Stimulated activated naive B cell treated with anti-CD40 and anti-IgM and Interleukin-4, amounts not matched to agents 10 μg/mL and 1 μg/mL and 100 μg/mL, for 72 hours (primary cell): ENCODE results near the gene CSF2RB.

Experiments
- ATAC-seq, 2 donors: fragments of 150-1000 bp; cut with Tn5 transposase; replicated peaks; 2 replicates each; pipeline ENCODE4 v1.10.0; 2021; ENCODE audit warnings: moderate library complexity in 1 of 2
- DNase-seq: peaks from one replicate; pipeline ENCODE4 v3.0.0; 2021
- H3K27ac Mint-ChIP-seq: one replicate; pipeline ENCODE4 v1.8.0; 2022; ENCODE audit warnings: mild to moderate bottlenecking, mixed read lengths
- H3K27me3 Mint-ChIP-seq, 2 donors: one replicate each; pipeline ENCODE4 v1.8.0; 2022; ENCODE audit warnings: mixed read lengths in 2 of 2
- H3K36me3 Mint-ChIP-seq, 2 donors: one replicate each; pipeline ENCODE4 v1.8.0; 2022; ENCODE audit warnings: mixed read lengths in 2 of 2, mild to moderate bottlenecking in 1 of 2
- H3K4me1 Mint-ChIP-seq, 2 donors: one replicate each; pipeline ENCODE4 v1.8.0; 2022; ENCODE audit warnings: mixed read lengths in 2 of 2, mild to moderate bottlenecking in 1 of 2
- H3K4me3 Mint-ChIP-seq, 2 donors: one replicate each; pipeline ENCODE4 v1.8.0; 2022; ENCODE audit warnings: mild to moderate bottlenecking in 2 of 2, mixed read lengths in 2 of 2, moderate library complexity in 1 of 2
- H3K9me3 Mint-ChIP-seq, 2 donors: one replicate each; pipeline ENCODE4 v1.8.0; 2022; ENCODE audit warnings: mixed read lengths in 2 of 2, mild to moderate bottlenecking in 1 of 2

Gene CSF2RB

DNA sequence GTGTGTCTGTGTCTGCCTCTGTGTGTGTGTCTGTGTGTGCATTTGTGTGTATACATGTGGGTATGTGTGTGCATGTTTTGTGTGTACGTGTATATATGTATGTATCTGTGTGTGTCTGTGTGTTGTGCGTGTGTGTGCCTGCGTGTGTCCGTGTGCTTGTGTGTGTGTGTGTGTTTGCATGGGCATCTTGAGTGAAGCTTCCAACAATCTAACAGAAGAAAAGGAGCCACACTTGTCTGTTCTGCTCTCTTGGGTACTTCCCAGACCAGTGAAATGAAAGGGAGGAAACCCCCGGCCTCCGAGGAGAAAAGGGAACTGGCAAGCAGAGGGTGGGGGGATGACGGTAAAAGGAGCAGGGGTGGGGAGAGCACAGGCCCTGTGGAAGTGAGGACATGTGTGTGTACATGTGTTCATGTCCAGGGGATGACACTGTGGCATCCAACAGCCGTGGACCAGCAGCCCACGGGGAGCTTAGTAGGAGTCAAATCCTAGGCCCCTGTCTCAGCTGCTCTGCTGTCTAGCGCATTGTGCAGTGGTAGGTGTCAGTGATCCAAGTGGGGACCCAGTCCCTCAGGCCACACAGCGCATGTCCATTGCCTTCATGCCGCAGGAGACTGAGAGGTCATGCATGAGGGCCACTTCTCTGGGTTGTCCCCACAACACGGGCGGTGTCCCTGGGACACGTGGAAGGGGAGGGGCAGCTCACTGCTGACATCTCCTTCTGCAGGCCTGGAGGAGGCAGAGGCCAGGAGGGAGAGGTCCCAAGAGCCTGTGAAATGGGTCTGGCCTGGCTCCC lies 8.1 kb downstream of the CSF2RB start:
- ATAC-seq (peak; percentile 98 to 99), DNase-seq (peak; percentile 75)
- no peaks in the 10 kb centered on the region for H3K9me3 Mint-ChIP-seq
- peak overlapping the region; percentile 78 for H3K27ac Mint-ChIP-seq
- peaks cover 46 to 74% of the 10 kb centered on the region in 2 donors for H3K4me1 Mint-ChIP-seq
- peak overlapping the region; percentile 54 to 71 for H3K4me3 Mint-ChIP-seq
- peaks cover 70 to 90% of the 10 kb centered on the region in 2 donors for H3K36me3 Mint-ChIP-seq
- no peaks in the 10 kb centered on the region for H3K27me3 Mint-ChIP-seq

DNA sequence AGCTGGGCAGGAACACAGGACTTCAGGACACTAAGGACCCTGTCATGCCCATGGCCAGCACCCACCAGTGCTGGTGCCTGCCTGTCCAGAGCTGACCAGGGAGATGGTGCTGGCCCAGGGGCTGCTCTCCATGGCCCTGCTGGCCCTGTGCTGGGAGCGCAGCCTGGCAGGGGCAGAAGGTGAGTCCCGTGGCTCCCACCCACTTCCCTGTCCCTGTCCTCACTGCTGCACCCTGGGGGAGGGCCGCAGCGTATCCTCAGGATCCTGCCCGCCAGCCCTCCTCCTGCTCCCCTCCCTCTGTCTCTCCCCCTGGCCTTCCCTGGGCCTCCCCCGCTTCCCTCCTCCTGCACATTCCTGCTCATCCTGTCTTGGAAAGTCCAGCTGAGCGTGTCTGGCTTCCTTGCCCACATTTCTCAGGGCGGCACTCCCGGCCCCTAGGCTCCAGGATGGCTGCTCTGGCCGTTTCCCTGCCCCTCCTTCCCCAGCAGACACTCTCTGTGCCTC lies 8.7 kb downstream of the CSF2RB start:
- Mint-ChIP-seq H3K27me3 (no peaks in the 10 kb centered on the region), H3K4me1 (peaks cover 46 to 70% of the 10 kb centered on the region in 2 donors), H3K27ac (peak overlapping the region; percentile 78), H3K9me3 (no peaks in the 10 kb centered on the region), H3K4me3 (peak overlapping the region in 1 of 2 donors; percentile 2), H3K36me3 (peaks cover 73 to 90% of the 10 kb centered on the region in 2 donors)
- no peak for DNase-seq
- ATAC-seq: no peak

DNA sequence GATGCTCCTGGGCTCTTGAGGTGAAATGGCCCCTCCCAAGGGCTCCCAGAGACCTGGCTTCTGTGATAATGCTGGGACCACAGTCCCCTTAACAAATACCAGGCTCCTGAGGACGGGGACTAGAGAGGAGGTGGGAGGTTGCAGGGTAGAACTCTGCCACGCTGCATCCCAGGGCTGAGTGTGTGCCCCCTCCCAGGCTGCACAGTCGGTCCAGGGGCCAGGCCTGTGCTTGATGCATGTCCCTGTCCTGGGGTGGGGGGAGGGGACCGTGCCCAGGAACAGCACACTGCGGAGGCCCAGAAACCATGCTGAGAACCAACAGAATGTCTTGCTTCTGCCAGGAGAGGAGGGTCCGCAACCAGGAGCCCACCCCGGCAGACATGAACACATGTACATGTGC lies 9.3 kb downstream of the CSF2RB start:
- peaks cover 75 to 91% of the 10 kb centered on the region in 2 donors for H3K36me3 Mint-ChIP-seq
- ATAC-seq (no peak), DNase-seq (no peak)
- H3K4me3 Mint-ChIP-seq: peak overlapping the region in 1 of 2 donors; percentile 2
- no peak overlapping the region for H3K27ac Mint-ChIP-seq
- H3K27me3 Mint-ChIP-seq: no peaks in the 10 kb centered on the region
- H3K9me3 Mint-ChIP-seq: no peaks in the 10 kb centered on the region
- H3K4me1 Mint-ChIP-seq: peaks cover 43 to 70% of the 10 kb centered on the region in 2 donors

DNA sequence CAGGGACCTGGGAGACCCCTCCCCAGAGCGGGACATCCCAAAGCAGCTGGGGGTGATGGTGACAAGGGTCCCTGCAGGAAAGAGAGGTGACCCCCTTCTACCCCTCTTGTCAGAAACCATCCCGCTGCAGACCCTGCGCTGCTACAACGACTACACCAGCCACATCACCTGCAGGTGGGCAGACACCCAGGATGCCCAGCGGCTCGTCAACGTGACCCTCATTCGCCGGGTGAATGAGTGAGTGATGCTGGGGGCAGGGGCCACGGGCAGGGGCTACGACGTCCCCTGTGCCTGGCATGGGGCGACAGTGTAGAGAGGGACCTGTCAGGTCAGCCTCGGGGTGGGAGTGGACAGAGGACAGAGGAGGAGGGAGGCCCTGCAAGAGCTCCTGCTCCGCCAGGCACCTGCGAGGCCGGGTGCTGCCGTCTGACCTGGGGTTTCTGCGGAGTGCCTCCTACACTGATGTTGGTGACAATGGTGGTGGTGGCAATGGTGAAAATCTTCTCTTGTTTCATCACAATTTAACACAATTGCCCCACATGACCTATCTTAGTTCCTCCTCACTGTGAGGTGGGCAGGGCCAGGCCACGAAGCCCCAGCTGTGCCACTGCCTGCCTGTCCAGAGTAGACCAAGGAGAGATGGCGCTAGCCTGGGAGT lies 9.8 kb downstream of the CSF2RB start:
- H3K36me3 Mint-ChIP-seq: peaks cover 78 to 91% of the 10 kb centered on the region in 2 donors
- DNase-seq: no peak
- H3K27me3 Mint-ChIP-seq: no peaks in the 10 kb centered on the region
- H3K4me1 Mint-ChIP-seq: peaks cover 42 to 71% of the 10 kb centered on the region in 2 donors
- peak overlapping the region; percentile 4 for H3K27ac Mint-ChIP-seq
- H3K4me3 Mint-ChIP-seq: no peak overlapping the region
- no peak for ATAC-seq
- no peaks in the 10 kb centered on the region for H3K9me3 Mint-ChIP-seq

DNA sequence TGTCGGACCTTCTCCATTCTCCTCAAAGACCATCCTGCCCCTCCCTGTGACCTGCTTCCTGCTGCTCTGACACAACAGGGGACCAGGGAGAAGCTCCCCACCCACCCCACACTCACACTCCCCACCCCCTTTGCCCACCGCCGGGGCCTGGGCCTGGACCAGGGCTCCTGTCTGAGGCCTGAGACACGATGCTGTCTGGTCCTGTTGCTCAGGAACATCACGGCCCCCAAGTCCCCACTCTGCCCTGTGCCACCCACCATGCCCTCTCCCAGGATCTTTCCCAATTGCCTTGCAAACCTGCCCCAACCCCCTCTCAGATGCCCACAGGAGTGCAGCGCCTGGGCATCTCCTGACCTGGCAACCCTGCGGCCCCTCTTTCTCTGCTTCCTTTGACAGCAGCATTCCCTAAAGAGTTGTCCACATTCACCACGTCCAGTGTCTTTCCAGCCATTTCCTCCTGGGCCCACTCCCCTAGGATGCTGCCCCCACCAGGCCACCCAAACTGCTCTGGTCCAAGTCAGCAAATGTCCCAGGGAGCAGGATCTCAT lies 10.8 kb downstream of the CSF2RB start:
- H3K4me1 Mint-ChIP-seq: peaks cover 40 to 70% of the 10 kb centered on the region in 2 donors
- peak overlapping the region; percentile 81 for H3K27ac Mint-ChIP-seq
- H3K27me3 Mint-ChIP-seq: no peaks in the 10 kb centered on the region
- no peaks in the 10 kb centered on the region for H3K9me3 Mint-ChIP-seq
- peaks cover 85 to 86% of the 10 kb centered on the region in 2 donors for H3K36me3 Mint-ChIP-seq
- DNase-seq (no peak), ATAC-seq (no peak)
- H3K4me3 Mint-ChIP-seq: no peak overlapping the region

DNA sequence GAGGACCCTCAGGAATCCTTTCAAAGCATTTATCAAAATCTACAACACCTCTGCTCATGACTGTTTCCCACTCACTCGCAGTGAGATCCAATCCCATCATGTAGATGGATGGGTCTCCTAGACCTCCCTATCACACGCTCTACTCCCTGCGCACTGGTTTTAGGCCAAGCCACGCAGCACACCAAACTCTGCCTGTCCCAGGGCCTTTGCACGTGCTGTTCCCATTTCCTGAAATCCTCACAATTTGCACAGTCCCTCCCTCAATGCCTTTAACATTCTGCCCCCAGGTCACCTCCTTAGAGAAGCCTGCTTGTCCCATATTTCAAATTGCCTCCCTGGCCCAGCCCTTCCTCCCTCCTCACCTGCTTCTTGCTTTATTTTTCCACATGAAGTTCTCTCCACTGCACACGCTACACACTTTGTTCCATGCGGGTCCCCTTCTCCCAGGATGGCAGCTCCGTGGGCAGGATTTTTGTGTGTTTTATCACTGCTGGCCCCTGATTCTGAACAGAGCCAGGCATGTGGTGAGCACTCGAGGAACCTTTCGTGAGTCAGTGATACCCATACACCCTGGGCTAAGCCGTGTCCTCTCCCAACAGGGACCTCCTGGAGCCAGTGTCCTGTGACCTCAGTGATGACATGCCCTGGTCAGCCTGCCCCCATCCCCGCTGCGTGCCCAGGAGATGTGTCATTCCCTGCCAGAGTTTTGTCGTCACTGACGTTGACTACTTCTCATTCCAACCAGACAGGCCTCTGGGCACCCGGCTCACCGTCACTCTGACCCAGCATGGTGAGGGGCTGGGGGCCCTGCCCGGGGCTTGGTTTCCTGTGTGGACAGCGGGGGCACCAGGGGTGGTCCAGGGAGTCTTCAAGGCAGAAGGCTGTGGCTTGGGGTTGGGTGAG lies 12.2 kb downstream of the CSF2RB start:
- DNase-seq (no peak), ATAC-seq (no peak)
- Mint-ChIP-seq H3K27ac (no peak overlapping the region), H3K36me3 (peaks cover 86 to 87% of the 10 kb centered on the region in 2 donors), H3K4me1 (peaks cover 32 to 70% of the 10 kb centered on the region in 2 donors), H3K9me3 (no peaks in the 10 kb centered on the region), H3K4me3 (no peak overlapping the region), H3K27me3 (no peaks in the 10 kb centered on the region)

DNA sequence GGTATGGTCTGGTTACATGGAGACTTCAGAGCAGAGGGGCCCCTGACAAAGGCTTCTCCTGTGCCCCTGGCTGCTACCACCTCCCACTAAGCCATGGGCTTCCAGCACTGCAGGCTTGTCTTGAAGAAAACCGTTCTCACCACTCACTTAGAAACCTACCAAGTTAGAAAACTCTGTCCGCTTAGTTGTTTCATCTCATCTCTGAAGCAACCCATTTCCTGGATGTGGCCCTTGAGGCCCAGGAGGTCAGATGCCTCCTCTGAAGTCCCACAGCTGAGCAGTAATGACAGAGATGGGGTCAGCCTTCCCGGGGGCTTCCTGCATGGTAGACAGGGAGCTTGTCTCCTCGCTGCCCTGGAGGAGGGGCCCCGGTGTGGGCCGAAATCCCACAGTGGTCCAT lies 12.9 kb downstream of the CSF2RB start:
- Mint-ChIP-seq H3K4me3 (no peak overlapping the region), H3K9me3 (no peaks in the 10 kb centered on the region), H3K27ac (no peak overlapping the region), H3K4me1 (peaks cover 27 to 69% of the 10 kb centered on the region in 2 donors), H3K27me3 (no peaks in the 10 kb centered on the region), H3K36me3 (peaks cover 87% of the 10 kb centered on the region in 2 donors)
- DNase-seq: no peak
- no peak for ATAC-seq

DNA sequence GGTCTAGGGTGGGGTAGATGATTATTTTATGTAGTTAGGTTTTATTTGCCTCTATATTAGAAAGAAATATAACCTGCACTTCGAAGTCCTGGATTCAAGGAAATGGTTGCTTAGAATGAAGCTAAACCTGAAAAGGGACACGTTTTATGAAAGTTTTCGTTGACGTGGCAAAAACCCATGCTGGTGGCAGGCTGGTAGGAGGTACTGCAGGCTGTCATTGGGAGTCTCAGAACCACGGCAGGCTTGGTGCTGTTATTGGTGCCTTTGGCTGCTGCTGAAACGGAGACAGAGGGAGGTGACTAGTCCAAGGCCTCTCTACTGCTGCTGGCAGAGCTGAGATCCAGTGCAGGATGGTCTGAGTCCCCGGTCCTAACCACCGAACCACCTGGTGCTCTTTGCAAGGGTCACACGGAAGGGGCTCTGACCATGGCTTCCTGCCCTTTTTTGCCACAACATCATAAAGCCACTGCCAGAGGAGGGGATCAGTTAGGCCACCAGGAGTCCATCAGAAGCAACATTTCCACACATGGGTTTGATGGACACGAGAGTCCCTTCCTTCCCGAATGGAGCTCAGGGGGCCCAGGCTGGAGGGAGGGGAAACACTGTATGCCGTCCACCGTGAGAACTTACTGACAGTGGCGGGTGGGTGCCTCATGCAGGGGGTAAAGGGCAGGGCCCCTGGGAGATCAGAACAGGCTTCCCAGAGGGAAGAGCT lies 13.4 kb downstream of the CSF2RB start:
- DNase-seq (no peak), ATAC-seq (no peak)
- no peaks in the 10 kb centered on the region for H3K9me3 Mint-ChIP-seq
- peak overlapping the region; percentile 79 for H3K27ac Mint-ChIP-seq
- no peaks in the 10 kb centered on the region for H3K27me3 Mint-ChIP-seq
- H3K4me1 Mint-ChIP-seq: peaks cover 21 to 64% of the 10 kb centered on the region in 2 donors
- peaks cover 87 to 89% of the 10 kb centered on the region in 2 donors for H3K36me3 Mint-ChIP-seq
- no peak overlapping the region for H3K4me3 Mint-ChIP-seq

DNA sequence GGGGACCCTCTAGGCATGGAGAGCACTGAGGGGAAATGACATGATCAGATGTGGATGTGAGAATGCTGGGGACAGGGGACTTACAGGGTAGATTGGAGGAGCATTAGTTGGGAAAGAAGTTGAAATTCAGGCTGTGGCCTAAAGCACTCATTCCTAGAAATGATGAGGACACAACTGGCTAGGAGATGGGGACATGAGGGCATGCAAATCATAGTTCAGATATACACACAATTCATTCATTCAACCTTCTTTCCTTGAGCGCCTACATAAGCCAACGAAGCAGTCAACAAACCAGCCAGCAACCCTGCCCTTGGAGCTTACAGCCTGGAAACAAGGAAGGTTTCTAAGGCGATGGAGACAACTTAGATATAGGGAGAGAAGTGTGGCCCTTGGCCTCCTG lies 14.2 kb downstream of the CSF2RB start:
- Mint-ChIP-seq H3K27ac (peak overlapping the region; percentile 1), H3K4me1 (peaks cover 19 to 59% of the 10 kb centered on the region in 2 donors), H3K36me3 (peaks cover 87 to 89% of the 10 kb centered on the region in 2 donors), H3K27me3 (no peaks in the 10 kb centered on the region), H3K4me3 (no peak overlapping the region), H3K9me3 (no peaks in the 10 kb centered on the region)
- DNase-seq: no peak
- no peak for ATAC-seq

DNA sequence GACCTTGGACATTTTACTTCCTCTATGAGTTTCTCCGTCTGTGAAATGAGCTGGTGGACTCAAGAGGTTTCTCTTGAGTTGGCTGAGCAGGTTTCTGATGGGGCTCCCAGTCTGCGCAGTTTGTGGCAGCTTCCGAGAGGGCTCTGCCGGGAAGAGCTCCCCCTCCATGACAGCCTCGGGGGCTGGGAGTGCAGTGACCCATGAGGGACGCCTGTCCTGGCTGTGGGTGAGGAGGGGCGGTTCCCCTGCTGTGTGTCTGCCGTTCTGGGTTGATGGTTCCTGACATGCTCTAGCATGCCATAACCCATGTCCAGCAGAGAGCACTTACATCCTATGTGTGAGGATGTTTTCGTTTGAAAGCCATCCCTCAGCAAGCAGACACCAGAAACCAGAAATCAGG lies 14.8 kb downstream of the CSF2RB start:
- peaks cover 20 to 62% of the 10 kb centered on the region in 2 donors for H3K4me1 Mint-ChIP-seq
- H3K4me3 Mint-ChIP-seq: no peak overlapping the region
- no peak overlapping the region for H3K27ac Mint-ChIP-seq
- no peak for DNase-seq
- peaks cover 89 to 91% of the 10 kb centered on the region in 2 donors for H3K36me3 Mint-ChIP-seq
- ATAC-seq: no peak
- no peaks in the 10 kb centered on the region for H3K9me3 Mint-ChIP-seq
- no peaks in the 10 kb centered on the region for H3K27me3 Mint-ChIP-seq

DNA sequence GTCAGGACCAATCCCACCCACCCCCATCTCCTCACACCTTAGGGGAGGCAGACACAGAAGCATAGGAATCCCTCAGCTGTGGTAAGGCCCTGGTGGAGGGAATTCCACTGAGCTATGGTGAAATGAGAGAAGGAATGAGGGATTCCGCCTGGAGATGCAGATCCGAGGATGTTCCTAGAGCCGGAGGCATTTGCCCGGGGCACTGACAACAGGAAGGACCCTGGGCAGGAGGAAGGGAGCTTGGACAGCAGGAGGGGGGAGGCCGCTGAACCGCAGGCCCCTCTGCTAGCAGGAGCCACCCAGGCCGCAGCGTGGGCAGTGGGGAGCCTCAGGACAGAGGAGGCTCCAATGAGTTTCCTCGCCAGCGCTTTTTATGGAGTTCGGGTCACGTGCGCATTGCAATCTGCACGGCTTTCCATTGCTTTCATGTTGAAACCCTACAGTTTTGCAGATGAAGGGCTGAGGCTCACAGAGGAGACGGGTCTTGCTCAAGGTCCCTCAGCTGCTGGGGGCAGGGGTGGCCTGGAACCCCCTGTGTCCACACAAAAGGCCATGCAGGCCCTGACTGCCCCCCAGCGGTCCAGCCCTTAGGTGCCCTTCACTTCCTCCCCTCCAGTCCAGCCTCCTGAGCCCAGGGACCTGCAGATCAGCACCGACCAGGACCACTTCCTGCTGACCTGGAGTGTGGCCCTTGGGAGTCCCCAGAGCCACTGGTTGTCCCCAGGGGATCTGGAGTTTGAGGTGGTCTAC lies 15.5 kb downstream of the CSF2RB start:
- Mint-ChIP-seq H3K27me3 (no peaks in the 10 kb centered on the region), H3K4me3 (no peak overlapping the region), H3K27ac (peak overlapping the region; percentile 75), H3K36me3 (peaks cover 89 to 90% of the 10 kb centered on the region in 2 donors), H3K4me1 (peaks cover 20 to 62% of the 10 kb centered on the region in 2 donors), H3K9me3 (no peaks in the 10 kb centered on the region)
- DNase-seq: no peak
- no peak for ATAC-seq

DNA sequence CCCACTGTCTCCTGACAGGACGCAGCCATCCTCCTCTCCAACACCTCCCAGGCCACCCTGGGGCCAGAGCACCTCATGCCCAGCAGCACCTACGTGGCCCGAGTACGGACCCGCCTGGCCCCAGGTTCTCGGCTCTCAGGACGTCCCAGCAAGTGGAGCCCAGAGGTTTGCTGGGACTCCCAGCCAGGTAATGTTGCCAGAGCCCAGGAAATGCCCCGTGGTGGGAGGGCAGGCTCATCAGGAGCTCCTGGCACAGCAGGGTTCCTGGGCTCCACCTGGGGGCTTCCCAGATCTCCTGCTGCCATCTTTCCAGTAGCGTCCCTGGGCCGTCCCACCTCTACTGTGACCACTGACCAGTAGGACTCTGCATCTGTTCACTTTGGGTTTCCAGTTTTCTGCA lies 16.2 kb downstream of the CSF2RB start:
- Mint-ChIP-seq H3K27me3 (no peaks in the 10 kb centered on the region), H3K4me1 (peaks cover 20 to 58% of the 10 kb centered on the region in 2 donors), H3K4me3 (no peak overlapping the region), H3K27ac (no peak overlapping the region), H3K36me3 (peaks cover 86 to 91% of the 10 kb centered on the region in 2 donors), H3K9me3 (no peaks in the 10 kb centered on the region)
- ATAC-seq (no peak), DNase-seq (no peak)
